Thoracic aorta (tissue), 2 donors: ENCODE data around the gene RPL15. TPM values are rescaled to one million over a fixed set of nuclear protein-coding genes. Genes with fewer than 3 reads are reported as not detected.
A peak's percentile ranks its signal among the peaks of the same experiment; 100 is the strongest.

Experiments used
- ATAC-seq: fragments of 150-250 bp; one replicate; pipeline ENCODE4 v1.8.0; 2017; ENCODE audit warnings: low read depth; ENCODE audit not compliant: insufficient number of reproducible peaks, low FRiP score
- DNase-seq: peaks from one replicate; pipeline ENCODE4 v3.0.0-alpha.2; 2020; ENCODE audit warnings: low spot score
- H3K27ac ChIP-seq, 2 donors: fragments of 200-600 bp; sonication (generic); 1 replicate in 1 of 2; 2 replicates in 1 of 2; pipeline ENCODE4 v1.5.1; 2016; ENCODE audit warnings: mild to moderate bottlenecking in 2 of 2, moderate library complexity in 2 of 2
- H3K27me3 ChIP-seq: fragments of 200-600 bp; sonication (generic); replicated peaks from 2 replicates; pipeline ENCODE4 v1.6.0; 2016; ENCODE audit warnings: mild to moderate bottlenecking; ENCODE audit not compliant: insufficient read depth
- H3K36me3 ChIP-seq: fragments of 200-600 bp; sonication (generic); one replicate; pipeline ENCODE4 v1.5.1; 2016
- H3K4me1 ChIP-seq, 2 donors: fragments of 200-600 bp; sonication (generic); 1 replicate in 1 of 2; 2 replicates in 1 of 2; pipeline versions ENCODE4 v1.5.1 to v1.6.0; 2016; ENCODE audit warnings: low read depth in 2 of 2, mild to moderate bottlenecking in 1 of 2; ENCODE audit not compliant: control insufficient read depth in 1 of 2
- H3K4me3 ChIP-seq: fragments of 200-600 bp; sonication (generic); 2 replicates; pipeline ENCODE4 v1.5.1; 2016; ENCODE audit warnings: mild to moderate bottlenecking
- H3K9me3 ChIP-seq: fragments of 200-600 bp; sonication (generic); 2 replicates; pipeline ENCODE4 v1.5.1; 2016
- CTCF ChIP-seq: fragments of 200-600 bp; sonication (generic); IDR thresholded peaks from one replicate; pipeline ENCODE4 v1.5.1; 2019; ENCODE audit warnings: antibody characterized with exemption
- total RNA-seq, 2 donors: library from RNA; depleted of rRNA; stranded (reverse); fragments of >200 nt; gene quantifications; one replicate each; pipeline versions ENCODE4 v1.1.0 to v1.2.3, GENCODE V29; 2016

The RPL15 gene
- total RNA-seq, 2 donors from 2014 or later, result 1,178 to 1,268 TPM

GRCh38 chr3:23960649-23961048 lies 43.7 kb downstream of the RPL15 start:
- DNase-seq (no peak), ATAC-seq (no peak)
- Histone ChIP-seq H3K4me1 (peaks cover 9 to 59% of the 10 kb centered on the region in 2 donors), H3K27me3 (no peaks in the 10 kb centered on the region), H3K9me3 (no peaks in the 10 kb centered on the region), H3K4me3 (no peak overlapping the region), H3K36me3 (peaks cover 15% of the 10 kb centered on the region), H3K27ac (no peak overlapping the region)
- no peak for TF ChIP-seq CTCF

- ATAC-seq (no peak), DNase-seq (no peak)
- Histone ChIP-seq H3K9me3 (no peaks in the 10 kb centered on the region), H3K36me3 (peaks cover 19% of the 10 kb centered on the region), H3K4me3 (no peak overlapping the region), H3K27me3 (no peaks in the 10 kb centered on the region), H3K4me1 (peaks cover 13 to 59% of the 10 kb centered on the region in 2 donors), H3K27ac (no peak overlapping the region)
- TF ChIP-seq CTCF, result no peak
Observed at GRCh38 chr3:23961066-23961465, 44.1 kb downstream of the RPL15 start.

GRCh38 chr3:23961913-23962312 lies 45.0 kb downstream of the RPL15 start:
- no peak for DNase-seq
- no peak overlapping the region for H3K4me3 ChIP-seq
- H3K27ac ChIP-seq, result no peak overlapping the region
- no peaks in the 10 kb centered on the region for H3K27me3 ChIP-seq
- no peak for TF ChIP-seq CTCF
- H3K36me3 ChIP-seq, result peaks cover 20% of the 10 kb centered on the region
- no peaks in the 10 kb centered on the region for H3K9me3 ChIP-seq
- ATAC-seq, result no peak
- peaks cover 21 to 59% of the 10 kb centered on the region in 2 donors for H3K4me1 ChIP-seq

- Histone ChIP-seq H3K4me3 (no peak overlapping the region), H3K4me1 (peaks cover 37 to 56% of the 10 kb centered on the region in 2 donors), H3K36me3 (peaks cover 23% of the 10 kb centered on the region), H3K27me3 (no peaks in the 10 kb centered on the region), H3K27ac (peak overlapping the region in 1 of 2 donors; percentile 25), H3K9me3 (no peaks in the 10 kb centered on the region)
- DNase-seq (no peak), ATAC-seq (no peak)
- TF ChIP-seq CTCF, result no peak
Observed at GRCh38 chr3:23964537-23965235, 47.8 kb downstream of the RPL15 start.

- H3K27me3 ChIP-seq, result no peaks in the 10 kb centered on the region
- H3K9me3 ChIP-seq, result no peaks in the 10 kb centered on the region
- no peak overlapping the region for H3K4me3 ChIP-seq
- peaks cover 37 to 56% of the 10 kb centered on the region in 2 donors for H3K4me1 ChIP-seq
- no peak for DNase-seq
- no peak for TF ChIP-seq CTCF
- peaks cover 15% of the 10 kb centered on the region for H3K36me3 ChIP-seq
- no peak for ATAC-seq
- peak overlapping the region in 1 of 2 donors; percentile 21 for H3K27ac ChIP-seq
Observed at GRCh38 chr3:23966328-23966727, 49.4 kb downstream of the RPL15 start.
